Hepatocyte (in vitro differentiated cells): Measurements from ENCODE around the gene PCGF1.

ENCODE experiments used
- CTCF ChIP-seq: fragments of 200-600 bp; sonication (generic); IDR thresholded peaks from 2 replicates; pipeline ENCODE4 v1.5.1; 2016; ENCODE audit warnings: antibody characterized with exemption, mild to moderate bottlenecking; ENCODE audit not compliant: poor library complexity
- EZH2phosphoT487 ChIP-seq: fragments of 200-600 bp; sonication (generic); IDR thresholded peaks from one replicate; pipeline ENCODE4 v1.6.1; 2018; ENCODE audit warnings: antibody characterized with exemption, mild to moderate bottlenecking, low read depth, moderate library complexity; ENCODE audit not compliant: unreplicated experiment, severe bottlenecking

GRCh38 chr2:74499940-74500577, 7.4 kb downstream of the PCGF1 start:
- TF ChIP-seq CTCF: no peak
- no peak for TF ChIP-seq EZH2phosphoT487
